GM19099 (cell line): ENCODE measurements around the gene RIOX2.

ENCODE experiments used
- POLR2A ChIP-seq: IDR thresholded peaks from 3 replicates; pipeline ENCODE4 v1.6.1; 2011; ENCODE audit warnings: low read depth; ENCODE audit not compliant: insufficient read length; ENCODE audit errors: extremely low read depth

RIOX2 gene

DNA sequence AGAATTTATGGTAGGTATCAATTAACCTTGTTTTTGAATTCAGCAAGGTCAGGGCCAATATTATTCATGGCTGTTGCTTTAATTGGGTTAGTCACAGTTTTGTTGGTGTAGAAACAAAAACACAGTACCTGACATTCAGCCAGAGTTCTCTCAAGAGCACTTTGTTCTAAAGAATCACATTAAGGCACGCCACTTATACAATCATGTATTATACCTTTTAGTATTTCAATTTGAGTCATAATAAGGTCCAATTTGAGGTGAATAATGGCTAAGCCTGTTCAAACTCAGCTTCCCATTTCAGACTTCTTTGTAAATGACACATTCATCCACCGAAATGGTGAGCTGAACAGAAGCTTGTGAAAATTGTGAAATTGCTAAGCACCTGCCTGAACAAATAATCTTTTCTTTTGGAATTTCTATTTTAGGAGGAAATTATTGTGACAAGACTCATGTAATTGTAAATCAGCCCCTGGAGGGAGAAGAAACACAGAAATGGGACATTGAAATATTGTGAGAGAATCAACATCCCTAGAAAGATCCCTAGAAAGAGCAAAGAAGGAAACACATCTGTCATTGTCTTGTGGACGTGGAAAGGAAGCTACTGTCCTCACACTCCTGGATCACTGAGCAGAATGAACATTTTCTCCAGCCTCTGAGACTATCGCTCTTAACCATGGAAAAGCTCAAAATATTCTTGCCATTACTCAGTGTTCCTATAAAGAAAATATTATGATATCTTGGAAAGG, 29.3 kb downstream of the RIOX2 start:
- no peak for TF ChIP-seq POLR2A

- TF ChIP-seq POLR2A, result no peak
These were observed 32.2 kb downstream of the RIOX2 start for GRCh38 chr3:97940034-97940433.

DNA sequence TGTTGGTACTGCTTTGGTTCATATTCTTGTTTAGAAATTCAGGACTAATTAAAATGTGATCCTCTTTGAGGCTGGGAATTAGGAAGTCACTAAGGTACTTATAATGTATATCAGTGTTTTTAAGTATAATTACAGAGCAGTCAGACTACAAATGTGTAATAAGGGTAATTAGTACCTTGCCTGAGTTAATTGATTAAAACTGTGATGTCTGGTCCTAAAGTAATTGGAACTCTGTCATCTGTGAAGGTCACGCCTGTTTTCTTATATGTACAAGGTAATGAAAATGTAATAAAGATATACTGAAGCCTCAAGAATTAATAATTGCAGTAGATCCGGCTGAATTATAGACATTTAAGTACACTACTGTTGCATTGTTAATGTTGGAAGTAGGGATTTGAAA, 32.8 kb downstream of the RIOX2 start:
- no peak for TF ChIP-seq POLR2A

GRCh38 chr3:97938444-97938843, 33.8 kb downstream of the RIOX2 start:
- no peak for TF ChIP-seq POLR2A

DNA sequence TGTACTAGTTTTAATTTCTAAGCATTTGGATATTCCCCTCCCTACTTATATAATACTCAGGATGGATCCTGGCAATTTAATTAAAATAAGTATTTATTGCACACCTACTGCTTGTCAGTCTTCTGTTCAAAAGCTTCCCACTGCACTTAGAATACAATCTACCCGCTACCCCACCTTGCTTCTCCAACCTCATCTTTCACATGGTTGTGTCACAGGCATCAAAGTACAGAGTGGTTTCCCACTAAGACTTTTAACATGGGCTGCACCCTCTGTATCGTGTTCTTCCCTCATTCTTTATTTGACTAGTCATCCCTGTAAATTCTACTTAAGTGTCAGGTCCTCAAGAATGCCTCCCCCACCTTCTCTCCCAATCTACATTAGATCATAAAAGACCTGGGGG, 35.0 kb downstream of the RIOX2 start:
- no peak for TF ChIP-seq POLR2A

GRCh38 chr3:97935842-97936241, 36.4 kb downstream of the RIOX2 start:
- no peak for TF ChIP-seq POLR2A

DNA sequence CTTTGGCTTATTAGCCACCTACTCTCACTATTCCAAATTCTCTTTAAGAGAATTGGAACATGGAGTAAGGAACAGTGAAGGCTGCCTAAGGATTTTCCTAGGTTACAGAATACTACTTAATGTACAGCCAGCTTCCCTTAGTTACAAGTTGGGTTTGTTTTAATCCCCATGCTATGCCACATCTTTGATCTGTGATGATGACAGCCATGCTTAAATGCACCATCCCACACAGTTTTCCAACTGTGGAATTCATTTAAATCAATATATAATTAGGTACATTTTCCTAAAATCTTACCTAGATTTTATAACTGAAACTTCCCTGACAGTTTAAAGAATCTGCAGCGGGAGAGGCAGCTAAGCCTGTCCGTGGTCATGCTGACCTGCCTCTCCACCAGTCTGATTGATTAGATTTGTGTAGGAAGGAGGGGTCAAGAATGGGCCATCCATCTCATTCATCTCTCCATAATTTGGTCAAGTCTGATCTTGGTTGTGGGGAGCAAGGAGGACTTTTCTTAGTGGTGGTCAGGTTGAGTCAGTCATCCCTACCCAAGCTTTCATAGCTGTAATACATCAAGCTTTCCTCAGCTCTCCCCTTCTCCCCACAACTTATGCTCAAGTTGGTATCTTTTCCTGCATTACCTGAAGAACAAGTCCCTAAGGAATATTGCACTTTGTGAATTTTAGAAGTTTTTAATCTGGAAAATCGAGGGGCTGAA, 37.1 kb downstream of the RIOX2 start:
- no peak for TF ChIP-seq POLR2A

DNA sequence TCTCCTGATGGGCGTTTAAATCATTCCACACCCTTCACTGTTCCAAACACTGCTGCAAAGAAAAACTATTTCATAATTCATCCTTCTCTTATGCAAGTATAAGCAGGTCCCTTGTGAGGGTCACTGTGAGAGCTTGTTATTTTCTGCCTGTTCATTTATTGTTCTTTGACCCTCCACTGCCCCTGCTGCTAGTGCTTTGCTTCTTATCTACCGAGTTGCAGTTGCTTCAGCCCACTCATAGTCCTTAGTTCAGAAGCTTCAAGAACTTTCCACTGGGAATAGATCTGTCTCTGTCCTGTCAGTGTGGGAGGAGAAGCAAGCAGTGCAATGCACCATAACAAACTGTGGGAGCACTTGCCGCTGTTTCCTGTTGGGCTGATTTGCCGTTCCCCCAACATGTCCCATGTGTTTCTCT, 39.8 kb downstream of the RIOX2 start:
- TF ChIP-seq POLR2A, result no peak

DNA sequence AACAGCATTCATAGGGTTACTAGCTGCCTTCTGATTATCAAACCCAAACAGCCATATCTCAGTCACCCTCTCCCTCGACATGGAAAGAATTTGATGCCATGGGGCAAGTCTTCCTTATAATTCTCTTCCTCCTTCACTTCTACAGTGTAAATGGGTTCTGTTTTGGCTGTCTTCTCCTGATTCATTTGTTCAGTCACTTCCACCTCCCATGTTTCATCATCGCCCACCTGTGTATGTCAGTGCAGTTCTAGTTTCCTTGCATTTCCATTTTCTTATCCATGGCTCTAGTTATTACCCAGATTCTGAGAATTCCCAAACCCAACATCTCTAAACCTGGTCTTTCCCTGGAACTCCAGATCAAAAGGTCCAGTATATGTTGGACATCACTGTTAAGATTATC, 41.0 kb downstream of the RIOX2 start:
- no peak for TF ChIP-seq POLR2A

GRCh38 chr3:97930018-97930417, 42.2 kb downstream of the RIOX2 start:
- TF ChIP-seq POLR2A, result no peak

DNA sequence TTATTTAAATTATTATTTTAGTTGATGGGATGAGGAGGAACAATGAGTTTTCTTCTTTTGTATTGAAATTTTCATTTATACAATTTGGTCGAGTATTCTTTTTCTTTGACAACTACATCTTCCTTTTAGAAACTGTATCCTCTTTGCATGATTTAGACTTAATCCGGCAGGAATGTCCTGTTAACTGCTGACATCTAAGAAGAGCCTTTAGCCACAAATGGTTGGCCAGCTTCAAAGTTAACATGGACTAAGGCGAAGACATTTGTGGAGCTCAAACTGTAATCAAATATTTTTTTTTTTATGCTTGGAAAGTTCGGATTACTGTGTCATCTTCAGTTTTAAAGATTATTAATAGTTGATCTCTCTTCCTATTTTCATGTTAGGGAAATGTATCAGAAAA, 43.2 kb downstream of the RIOX2 start:
- TF ChIP-seq POLR2A, result no peak

DNA sequence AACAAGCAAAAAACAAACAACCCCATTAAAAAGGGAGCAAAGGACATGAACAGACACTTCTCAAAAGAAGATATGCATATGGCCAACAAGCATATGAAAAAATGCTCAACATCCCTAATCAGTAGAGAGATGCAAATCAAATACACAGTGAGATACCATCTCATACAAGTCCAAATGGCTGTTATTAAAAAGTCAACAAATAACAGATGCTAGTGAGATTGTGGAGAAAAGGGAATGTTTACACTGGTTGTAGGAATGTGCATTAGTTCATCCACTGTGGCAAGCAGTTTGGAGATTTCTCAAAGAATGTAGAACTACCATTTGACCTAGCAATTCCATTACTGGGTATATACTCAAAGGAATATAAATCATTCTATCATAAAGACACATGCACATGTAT, 44.5 kb downstream of the RIOX2 start:
- TF ChIP-seq POLR2A, result no peak

GRCh38 chr3:97917813-97918536, 54.3 kb downstream of the RIOX2 start:
- no peak for TF ChIP-seq POLR2A

- no peak for TF ChIP-seq POLR2A
These were observed 55.7 kb downstream of the RIOX2 start for GRCh38 chr3:97916576-97916975.

GRCh38 chr3:97914388-97914787, 57.8 kb downstream of the RIOX2 start:
- TF ChIP-seq POLR2A, result no peak

GRCh38 chr3:97911459-97911858, 60.8 kb downstream of the RIOX2 start:
- TF ChIP-seq POLR2A, result no peak

DNA sequence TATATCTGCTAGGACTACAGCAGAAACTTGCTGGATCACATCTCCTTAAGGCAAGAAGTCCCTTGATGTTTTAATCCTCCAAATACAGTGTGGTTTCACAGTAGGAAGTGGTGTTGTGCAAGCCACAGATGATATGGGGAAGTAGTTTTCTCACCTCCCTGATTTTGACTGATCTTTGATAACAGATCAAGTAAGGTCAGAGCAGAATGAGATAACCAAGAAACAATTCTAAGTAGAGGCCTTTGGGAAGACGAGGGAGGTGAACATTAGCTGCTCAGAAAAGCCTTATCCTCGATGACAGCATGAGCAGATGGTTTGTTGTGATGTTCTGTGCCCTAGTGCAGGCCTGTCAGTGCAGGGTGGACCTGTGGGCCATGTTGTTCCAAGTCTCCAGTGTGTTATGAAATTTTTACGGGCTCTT, 61.3 kb downstream of the RIOX2 start:
- no peak for TF ChIP-seq POLR2A
